Measurements from ENCODE around the gene AFMID.

The AFMID gene

DNA sequence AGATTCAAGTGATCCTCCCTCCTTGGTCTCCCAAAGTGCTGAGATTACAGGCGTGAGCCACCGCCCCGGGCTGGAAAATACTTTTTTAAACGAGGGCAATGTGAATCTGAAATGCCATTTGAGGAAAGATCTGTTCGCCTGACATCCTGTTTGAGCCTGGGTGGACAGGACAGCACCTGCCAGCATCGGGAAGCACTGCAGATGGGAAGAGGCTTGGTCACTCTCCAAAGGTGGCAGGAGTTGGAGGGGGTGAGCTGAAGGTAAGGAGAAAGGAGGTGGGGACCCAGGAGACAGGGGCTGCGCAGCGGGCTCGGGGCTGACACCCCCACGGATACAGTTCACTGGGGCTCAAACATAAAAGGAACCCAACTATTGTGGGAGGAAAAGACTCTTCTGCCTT, 22.9 kb downstream of the AFMID start:
- no peak for DNase-seq
- no peak overlapping the region for H2BK5ac ChIP-seq (ENCODE audit: low read depth, low read length, poor library complexity, severe bottlenecking)
- no peak overlapping the region for H3K4ac ChIP-seq (ENCODE audit: low read depth in 1 of 2, low read length in 2 of 2)
- no peak overlapping the region for H4K8ac ChIP-seq (ENCODE audit: low read length)
- WGBS: 89% methylated on average over 7 of the region's 10 CpGs
- H3K4me1 ChIP-seq (ENCODE audit: control insufficient read depth, insufficient read depth, low read depth, low read length): peaks cover 8% of the 10 kb centered on the region
- H3K14ac ChIP-seq (ENCODE audit: low read length in 2 of 2): no peak overlapping the region
- H4K91ac ChIP-seq (ENCODE audit: low read length): no peak overlapping the region
- H2BK15ac ChIP-seq (ENCODE audit: low read depth, poor library complexity, severe bottlenecking): no peak overlapping the region
- no peak overlapping the region for H3K27ac ChIP-seq (ENCODE audit: low read length, poor library complexity, severe bottlenecking)
- no peak overlapping the region for H2AK5ac ChIP-seq (ENCODE audit: low read length, severe bottlenecking)
- H3K36me3 ChIP-seq (ENCODE audit: control insufficient read depth in 1 of 2, insufficient read depth in 2 of 2, low read depth in 1 of 2, low read length in 2 of 2): peaks cover 0 to 17% of the 10 kb centered on the region in 2 experiments
- no peak overlapping the region for H3K18ac ChIP-seq (ENCODE audit: low read depth in 1 of 2, low read length in 2 of 2)
- H3K9me3 ChIP-seq (ENCODE audit: control insufficient read depth, low read length): no peaks in the 10 kb centered on the region
- H3K9ac ChIP-seq (ENCODE audit: low read length): no peak overlapping the region
- H3K4me3 ChIP-seq (ENCODE audit: insufficient read depth in 1 of 2, low read depth in 1 of 2, low read length in 2 of 2): no peak overlapping the region
- H3K27me3 ChIP-seq (ENCODE audit: control insufficient read depth in 1 of 2, insufficient read depth in 1 of 2, low read length in 2 of 2): no peaks in the 10 kb centered on the region
- no peak overlapping the region for H2AFZ ChIP-seq (ENCODE audit: low read depth, low read length)
- no peak overlapping the region for H2BK120ac ChIP-seq (ENCODE audit: low read depth, low read length)
- H3K4me2 ChIP-seq (ENCODE audit: low read length, poor library complexity, severe bottlenecking): no peak overlapping the region
- peaks cover 5% of the 10 kb centered on the region for H3K79me1 ChIP-seq (replicated peaks; ENCODE audit: low read length, poor library complexity, severe bottlenecking)
- H2BK12ac ChIP-seq (ENCODE audit: low read length in 2 of 2): no peak overlapping the region
- H3K23ac ChIP-seq (ENCODE audit: low read length in 2 of 2): no peak overlapping the region

DNA sequence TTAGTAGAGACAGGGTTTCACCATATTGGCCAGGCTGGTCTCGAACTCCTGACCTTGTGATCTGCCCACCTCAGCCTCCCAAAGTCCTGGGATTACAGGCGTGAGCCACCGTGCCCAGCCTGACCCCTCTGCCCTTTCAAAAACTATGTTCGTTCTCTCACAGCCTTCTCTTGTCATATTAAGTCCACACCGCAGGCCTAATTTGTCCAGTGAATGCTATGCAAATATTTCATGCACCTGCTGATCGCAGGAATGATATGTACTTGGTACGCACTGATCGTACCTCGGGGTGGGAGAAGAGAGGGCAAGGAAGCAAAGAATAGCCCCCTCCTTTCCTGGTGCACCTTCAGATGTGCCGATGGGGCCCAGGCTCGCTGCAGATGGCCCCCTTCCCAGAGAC, 23.9 kb downstream of the AFMID start:
- 93% methylated on average over 11 of the region's 11 CpGs for WGBS
- H3K27me3 ChIP-seq (ENCODE audit: control insufficient read depth in 1 of 2, insufficient read depth in 1 of 2, low read length in 2 of 2): no peaks in the 10 kb centered on the region
- no peak overlapping the region for H3K4ac ChIP-seq (ENCODE audit: low read depth in 1 of 2, low read length in 2 of 2)
- H3K18ac ChIP-seq (ENCODE audit: low read depth in 1 of 2, low read length in 2 of 2): no peak overlapping the region
- H2BK12ac ChIP-seq (ENCODE audit: low read length in 2 of 2): no peak overlapping the region
- H3K79me1 ChIP-seq (replicated peaks; ENCODE audit: low read length, poor library complexity, severe bottlenecking): peaks cover 5% of the 10 kb centered on the region
- H2BK120ac ChIP-seq (ENCODE audit: low read depth, low read length): no peak overlapping the region
- no peak overlapping the region for H2BK15ac ChIP-seq (ENCODE audit: low read depth, poor library complexity, severe bottlenecking)
- H3K9me3 ChIP-seq (ENCODE audit: control insufficient read depth, low read length): no peaks in the 10 kb centered on the region
- no peak overlapping the region for H3K4me3 ChIP-seq (ENCODE audit: insufficient read depth in 1 of 2, low read depth in 1 of 2, low read length in 2 of 2)
- peaks cover 8% of the 10 kb centered on the region for H3K4me1 ChIP-seq (ENCODE audit: control insufficient read depth, insufficient read depth, low read depth, low read length)
- no peak overlapping the region for H2BK5ac ChIP-seq (ENCODE audit: low read depth, low read length, poor library complexity, severe bottlenecking)
- H3K23ac ChIP-seq (ENCODE audit: low read length in 2 of 2): no peak overlapping the region
- no peak overlapping the region for H4K91ac ChIP-seq (ENCODE audit: low read length)
- no peak overlapping the region for H2AFZ ChIP-seq (ENCODE audit: low read depth, low read length)
- H2AK5ac ChIP-seq (ENCODE audit: low read length, severe bottlenecking): no peak overlapping the region
- H3K4me2 ChIP-seq (ENCODE audit: low read length, poor library complexity, severe bottlenecking): no peak overlapping the region
- H3K9ac ChIP-seq (ENCODE audit: low read length): no peak overlapping the region
- H3K14ac ChIP-seq (ENCODE audit: low read length in 2 of 2): no peak overlapping the region
- peaks cover 0 to 7% of the 10 kb centered on the region in 2 experiments for H3K36me3 ChIP-seq (ENCODE audit: control insufficient read depth in 1 of 2, insufficient read depth in 2 of 2, low read depth in 1 of 2, low read length in 2 of 2)
- no peak overlapping the region for H4K8ac ChIP-seq (ENCODE audit: low read length)
- DNase-seq: no peak
- H3K27ac ChIP-seq (ENCODE audit: low read length, poor library complexity, severe bottlenecking): no peak overlapping the region

DNA sequence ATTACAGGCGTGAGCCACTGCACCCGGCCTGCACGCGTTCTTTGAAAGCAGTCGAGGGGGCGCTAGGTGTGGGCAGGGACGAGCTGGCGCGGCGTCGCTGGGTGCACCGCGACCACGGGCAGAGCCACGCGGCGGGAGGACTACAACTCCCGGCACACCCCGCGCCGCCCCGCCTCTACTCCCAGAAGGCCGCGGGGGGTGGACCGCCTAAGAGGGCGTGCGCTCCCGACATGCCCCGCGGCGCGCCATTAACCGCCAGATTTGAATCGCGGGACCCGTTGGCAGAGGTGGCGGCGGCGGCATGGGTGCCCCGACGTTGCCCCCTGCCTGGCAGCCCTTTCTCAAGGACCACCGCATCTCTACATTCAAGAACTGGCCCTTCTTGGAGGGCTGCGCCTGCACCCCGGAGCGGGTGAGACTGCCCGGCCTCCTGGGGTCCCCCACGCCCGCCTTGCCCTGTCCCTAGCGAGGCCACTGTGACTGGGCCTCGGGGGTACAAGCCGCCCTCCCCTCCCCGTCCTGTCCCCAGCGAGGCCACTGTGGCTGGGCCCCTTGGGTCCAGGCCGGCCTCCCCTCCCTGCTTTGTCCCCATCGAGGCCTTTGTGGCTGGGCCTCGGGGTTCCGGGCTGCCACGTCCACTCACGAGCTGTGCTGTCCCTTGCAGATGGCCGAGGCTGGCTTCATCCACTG, 27.0 kb downstream of the AFMID start, which contains the start of gene BIRC5:
Gene BIRC5, plus strand, starts transcription at position 238 of the 690 bp plus-strand sequence. Its CDS starts 64 bp downstream, at position 302.
- H3K27me3 ChIP-seq (ENCODE audit: control insufficient read depth in 1 of 2, insufficient read depth in 1 of 2, low read length in 2 of 2): no peaks in the 10 kb centered on the region
- no peak within 1 kb of the TSS for H3K14ac ChIP-seq (ENCODE audit: low read length in 2 of 2)
- no peak within 1 kb of the TSS for H3K4ac ChIP-seq (ENCODE audit: low read depth in 1 of 2, low read length in 2 of 2)
- peaks cover 11% of the 10 kb centered on the region for H3K79me1 ChIP-seq (replicated peaks; ENCODE audit: low read length, poor library complexity, severe bottlenecking)
- 1% methylated on average over 50 of the region's 60 CpGs for WGBS
- H3K9ac ChIP-seq (ENCODE audit: low read length): peak within 1 kb of the TSS; percentile 81
- H2AFZ ChIP-seq (ENCODE audit: low read depth, low read length): peak within 1 kb of the TSS; percentile 93
- peak; percentile 86 for DNase-seq
- peak within 1 kb of the TSS; percentile 100 for H3K4me2 ChIP-seq (ENCODE audit: low read length, poor library complexity, severe bottlenecking)
- no peak within 1 kb of the TSS for H3K23ac ChIP-seq (ENCODE audit: low read length in 2 of 2)
- H2AK5ac ChIP-seq (ENCODE audit: low read length, severe bottlenecking): no peak within 1 kb of the TSS
- no peaks in the 10 kb centered on the region for H3K9me3 ChIP-seq (ENCODE audit: control insufficient read depth, low read length)
- peak within 1 kb of the TSS; percentile 72 for H4K8ac ChIP-seq (ENCODE audit: low read length)
- H2BK12ac ChIP-seq (ENCODE audit: low read length in 2 of 2): no peak within 1 kb of the TSS
- no peaks in the 10 kb centered on the region for H3K36me3 ChIP-seq (ENCODE audit: control insufficient read depth in 1 of 2, insufficient read depth in 2 of 2, low read depth in 1 of 2, low read length in 2 of 2)
- peak within 1 kb of the TSS; percentile 76 to 86 for H3K4me3 ChIP-seq (ENCODE audit: insufficient read depth in 1 of 2, low read depth in 1 of 2, low read length in 2 of 2)
- no peak within 1 kb of the TSS for H2BK15ac ChIP-seq (ENCODE audit: low read depth, poor library complexity, severe bottlenecking)
- no peak within 1 kb of the TSS for H3K27ac ChIP-seq (ENCODE audit: low read length, poor library complexity, severe bottlenecking)
- peaks cover 8% of the 10 kb centered on the region for H3K4me1 ChIP-seq (ENCODE audit: control insufficient read depth, insufficient read depth, low read depth, low read length)
- H4K91ac ChIP-seq (ENCODE audit: low read length): peak within 1 kb of the TSS; percentile 89
- H2BK5ac ChIP-seq (ENCODE audit: low read depth, low read length, poor library complexity, severe bottlenecking): no peak within 1 kb of the TSS
- H2BK120ac ChIP-seq (ENCODE audit: low read depth, low read length): peak within 1 kb of the TSS; percentile 73
- peak within 1 kb of the TSS; percentile 9 to 78 for H3K18ac ChIP-seq (ENCODE audit: low read depth in 1 of 2, low read length in 2 of 2)

DNA sequence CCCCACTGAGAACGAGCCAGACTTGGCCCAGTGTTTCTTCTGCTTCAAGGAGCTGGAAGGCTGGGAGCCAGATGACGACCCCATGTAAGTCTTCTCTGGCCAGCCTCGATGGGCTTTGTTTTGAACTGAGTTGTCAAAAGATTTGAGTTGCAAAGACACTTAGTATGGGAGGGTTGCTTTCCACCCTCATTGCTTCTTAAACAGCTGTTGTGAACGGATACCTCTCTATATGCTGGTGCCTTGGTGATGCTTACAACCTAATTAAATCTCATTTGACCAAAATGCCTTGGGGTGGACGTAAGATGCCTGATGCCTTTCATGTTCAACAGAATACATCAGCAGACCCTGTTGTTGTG, 27.5 kb downstream of the AFMID start:
- Histone ChIP-seq H2BK120ac (ENCODE audit: low read depth, low read length) (no peak overlapping the region), H4K8ac (ENCODE audit: low read length) (peak overlapping the region; percentile 49), H3K79me1 (replicated peaks; ENCODE audit: low read length, poor library complexity, severe bottlenecking) (peaks cover 15% of the 10 kb centered on the region), H3K36me3 (ENCODE audit: control insufficient read depth in 1 of 2, insufficient read depth in 2 of 2, low read depth in 1 of 2, low read length in 2 of 2) (no peaks in the 10 kb centered on the region), H3K18ac (ENCODE audit: low read depth in 1 of 2, low read length in 2 of 2) (peak overlapping the region in 1 of 2 experiments; percentile 9), H3K4me3 (ENCODE audit: insufficient read depth in 1 of 2, low read depth in 1 of 2, low read length in 2 of 2) (peak overlapping the region; percentile 76 to 86), H3K4me1 (ENCODE audit: control insufficient read depth, insufficient read depth, low read depth, low read length) (peaks cover 8% of the 10 kb centered on the region), H2AFZ (ENCODE audit: low read depth, low read length) (peak overlapping the region; percentile 93), H2BK12ac (ENCODE audit: low read length in 2 of 2) (no peak overlapping the region), H3K27ac (ENCODE audit: low read length, poor library complexity, severe bottlenecking) (no peak overlapping the region), H4K91ac (ENCODE audit: low read length) (peak overlapping the region; percentile 89), H3K4ac (ENCODE audit: low read depth in 1 of 2, low read length in 2 of 2) (no peak overlapping the region), H2AK5ac (ENCODE audit: low read length, severe bottlenecking) (no peak overlapping the region), H2BK5ac (ENCODE audit: low read depth, low read length, poor library complexity, severe bottlenecking) (no peak overlapping the region), H3K23ac (ENCODE audit: low read length in 2 of 2) (no peak overlapping the region), H3K9me3 (ENCODE audit: control insufficient read depth, low read length) (no peaks in the 10 kb centered on the region), H3K4me2 (ENCODE audit: low read length, poor library complexity, severe bottlenecking) (peak overlapping the region; percentile 100), H3K27me3 (ENCODE audit: control insufficient read depth in 1 of 2, insufficient read depth in 1 of 2, low read length in 2 of 2) (no peaks in the 10 kb centered on the region), H2BK15ac (ENCODE audit: low read depth, poor library complexity, severe bottlenecking) (no peak overlapping the region), H3K9ac (ENCODE audit: low read length) (peak overlapping the region; percentile 81), H3K14ac (ENCODE audit: low read length in 2 of 2) (no peak overlapping the region)
- 18% methylated on average over 5 of the region's 5 CpGs for WGBS
- DNase-seq: peak; percentile 5
